SK-N-MC (cell line): ENCODE measurements around the gene AUTS2.

Experiments used
- EZH2 ChIP-seq: fragments of 200-600 bp; sonication (generic); IDR thresholded peaks from one replicate; pipeline ENCODE4 v1.6.1; 2017; ENCODE audit warnings: antibody characterized with exemption
- FOXP2 ChIP-seq: optimal IDR thresholded peaks from 2 replicates; pipeline ENCODE3; 2011; ENCODE audit warnings: mild to moderate bottlenecking, moderate library complexity; ENCODE audit not compliant: insufficient read depth; ENCODE audit errors: extremely low read length, control extremely low read depth
- POLR2AphosphoS5 ChIP-seq: IDR thresholded peaks from 2 replicates; pipeline ENCODE4 v1.6.1; 2012; ENCODE audit warnings: mild to moderate bottlenecking, low read depth, low read length, borderline replicate concordance

- no peak for TF ChIP-seq POLR2AphosphoS5
- TF ChIP-seq EZH2 = no peak
- TF ChIP-seq FOXP2 = no peak
Observed at GRCh38 chr7:69814421-69814962, 216.2 kb downstream of the AUTS2 start.
